Measurements from ENCODE around the gene DMD. TPM values are rescaled to one million over a fixed set of nuclear protein-coding genes. Genes with fewer than 3 reads are reported as not detected.

DMD gene
- polyA plus RNA-seq, 3 donors = 0.23 TPM; not detected in 2

DNA sequence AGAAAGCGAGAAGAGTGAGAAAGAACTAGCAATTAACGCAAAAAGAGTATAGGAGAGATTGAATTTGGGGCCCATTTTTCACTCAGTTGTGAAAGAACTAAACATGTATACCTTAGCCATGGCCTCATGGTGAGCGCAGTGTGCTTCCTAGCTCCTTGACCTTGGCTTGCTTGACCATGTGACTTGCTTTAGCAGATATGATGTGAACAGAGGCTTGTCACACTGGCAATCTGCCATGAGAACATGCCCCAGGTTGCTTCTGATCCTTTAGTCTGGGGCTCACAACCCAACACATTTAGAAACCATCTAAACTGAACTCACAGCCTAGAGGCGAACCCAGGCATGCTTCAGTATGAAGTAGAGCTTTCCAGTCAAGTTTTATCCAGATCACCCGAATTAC lies 1879.4 kb downstream of the DMD start:
- H3K36me3 ChIP-seq (replicated peaks in 1 of 2; ENCODE audit: control insufficient read depth in 1 of 2, insufficient read depth in 2 of 2, low read length in 2 of 2) = no peaks in the 10 kb centered on the region
- no peak overlapping the region for H3K9ac ChIP-seq (ENCODE audit: insufficient read depth, low read length, poor library complexity, severe bottlenecking)
- H3K4me2 ChIP-seq (replicated peaks; ENCODE audit: extremely low read depth, low read length, poor library complexity, severe bottlenecking) = no peak overlapping the region
- H3K4me3 ChIP-seq (replicated peaks in 1 of 3; ENCODE audit: low read depth in 2 of 3, low read length in 3 of 3) = no peak overlapping the region
- no peak overlapping the region for H3K27ac ChIP-seq (ENCODE audit: low read depth in 1 of 2, low read length in 2 of 2)
- no CpG with 5 or more reads among the region's 5 CpGs for WGBS (ENCODE audit: insufficient coverage)
- Mint-ChIP-seq H3K4me1 (no peaks in the 10 kb centered on the region), H3K27ac (peak overlapping the region in 1 of 7 donors; percentile 26), H3K4me3 (no peak overlapping the region), H3K36me3 (no peaks in the 10 kb centered on the region), H3K27me3 (ENCODE audit: low read depth in 3 of 3) (peaks cover 1 to 2% (median 2%) of the 10 kb centered on the region in 3 donors), H3K9me3 (peaks cover 0 to 2% (median 0%) of the 10 kb centered on the region in 7 donors)
- H3K4me1 ChIP-seq (ENCODE audit: control insufficient read depth in 1 of 2, insufficient read depth in 2 of 2, low read length in 2 of 2) = no peaks in the 10 kb centered on the region
- no peak overlapping the region for H2AFZ ChIP-seq (ENCODE audit: insufficient read depth, low read depth, low read length, poor library complexity, severe bottlenecking)
- no peaks in the 10 kb centered on the region for H3K27me3 ChIP-seq (ENCODE audit: control insufficient read depth in 2 of 2, insufficient read depth in 2 of 2, low read length in 2 of 2)
- no peaks in the 10 kb centered on the region for H3K9me3 ChIP-seq (replicated peaks in 1 of 2; ENCODE audit: control insufficient read depth in 1 of 2, insufficient read depth in 1 of 2, low read length in 2 of 2)
- intact Hi-C loops (cut with micrococcal nuclease) = no loop called here
- no peak for DNase-seq
- TF ChIP-seq, protein P1, sequence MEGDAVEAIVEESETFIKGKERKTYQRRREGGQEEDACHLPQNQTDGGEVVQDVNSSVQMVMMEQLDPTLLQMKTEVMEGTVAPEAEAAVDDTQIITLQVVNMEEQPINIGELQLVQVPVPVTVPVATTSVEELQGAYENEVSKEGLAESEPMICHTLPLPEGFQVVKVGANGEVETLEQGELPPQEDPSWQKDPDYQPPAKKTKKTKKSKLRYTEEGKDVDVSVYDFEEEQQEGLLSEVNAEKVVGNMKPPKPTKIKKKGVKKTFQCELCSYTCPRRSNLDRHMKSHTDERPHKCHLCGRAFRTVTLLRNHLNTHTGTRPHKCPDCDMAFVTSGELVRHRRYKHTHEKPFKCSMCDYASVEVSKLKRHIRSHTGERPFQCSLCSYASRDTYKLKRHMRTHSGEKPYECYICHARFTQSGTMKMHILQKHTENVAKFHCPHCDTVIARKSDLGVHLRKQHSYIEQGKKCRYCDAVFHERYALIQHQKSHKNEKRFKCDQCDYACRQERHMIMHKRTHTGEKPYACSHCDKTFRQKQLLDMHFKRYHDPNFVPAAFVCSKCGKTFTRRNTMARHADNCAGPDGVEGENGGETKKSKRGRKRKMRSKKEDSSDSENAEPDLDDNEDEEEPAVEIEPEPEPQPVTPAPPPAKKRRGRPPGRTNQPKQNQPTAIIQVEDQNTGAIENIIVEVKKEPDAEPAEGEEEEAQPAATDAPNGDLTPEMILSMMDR (IDR thresholded peaks at IDR 0.05) = no peak
- H4K20me1 ChIP-seq (ENCODE audit: insufficient read depth, low read length) = no peaks in the 10 kb centered on the region
- no peaks in the 10 kb centered on the region for H3K79me2 ChIP-seq (ENCODE audit: insufficient read depth, low read length)

DNA sequence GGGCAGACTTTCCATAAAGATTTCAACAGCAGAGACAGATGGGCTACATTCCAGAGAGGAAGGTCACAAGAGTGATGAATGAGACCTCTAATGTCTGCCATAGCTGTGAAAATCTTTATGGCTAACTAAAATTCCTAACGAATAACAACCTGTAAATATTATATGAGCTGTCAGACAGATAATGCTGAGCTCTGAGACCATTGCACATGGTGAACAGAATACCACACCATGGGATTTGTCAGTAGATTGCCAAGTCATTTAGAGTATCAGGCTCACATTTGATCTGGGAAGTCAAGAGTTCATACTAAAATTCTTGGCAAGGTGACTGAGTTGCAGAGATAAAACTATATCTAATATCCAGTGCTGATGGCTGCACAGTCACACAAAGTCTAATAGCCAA lies 1880.3 kb downstream of the DMD start:
- Histone ChIP-seq H3K27ac (ENCODE audit: low read depth in 1 of 2, low read length in 2 of 2) (no peak overlapping the region), H3K4me2 (replicated peaks; ENCODE audit: extremely low read depth, low read length, poor library complexity, severe bottlenecking) (no peak overlapping the region), H3K36me3 (replicated peaks in 1 of 2; ENCODE audit: control insufficient read depth in 1 of 2, insufficient read depth in 2 of 2, low read length in 2 of 2) (no peaks in the 10 kb centered on the region), H3K4me1 (ENCODE audit: control insufficient read depth in 1 of 2, insufficient read depth in 2 of 2, low read length in 2 of 2) (no peaks in the 10 kb centered on the region), H2AFZ (ENCODE audit: insufficient read depth, low read depth, low read length, poor library complexity, severe bottlenecking) (no peak overlapping the region), H3K9ac (ENCODE audit: insufficient read depth, low read length, poor library complexity, severe bottlenecking) (no peak overlapping the region), H3K4me3 (replicated peaks in 1 of 3; ENCODE audit: low read depth in 2 of 3, low read length in 3 of 3) (no peak overlapping the region), H3K79me2 (ENCODE audit: insufficient read depth, low read length) (no peaks in the 10 kb centered on the region), H4K20me1 (ENCODE audit: insufficient read depth, low read length) (no peaks in the 10 kb centered on the region), H3K27me3 (ENCODE audit: control insufficient read depth in 2 of 2, insufficient read depth in 2 of 2, low read length in 2 of 2) (no peaks in the 10 kb centered on the region), H3K9me3 (replicated peaks in 1 of 2; ENCODE audit: control insufficient read depth in 1 of 2, insufficient read depth in 1 of 2, low read length in 2 of 2) (no peaks in the 10 kb centered on the region)
- H3K4me3 Mint-ChIP-seq = no peak overlapping the region
- TF ChIP-seq, protein P1 (IDR thresholded peaks at IDR 0.05) = no peak
- H3K9me3 Mint-ChIP-seq = peaks cover 0 to 2% (median 0%) of the 10 kb centered on the region in 7 donors
- peaks cover 1 to 2% (median 2%) of the 10 kb centered on the region in 3 donors for H3K27me3 Mint-ChIP-seq (ENCODE audit: low read depth in 3 of 3)
- H3K27ac Mint-ChIP-seq = no peak overlapping the region
- H3K4me1 Mint-ChIP-seq = no peaks in the 10 kb centered on the region
- no CpG with 5 or more reads among the region's 1 CpG for WGBS (ENCODE audit: insufficient coverage)
- intact Hi-C loops (cut with micrococcal nuclease) = no loop called here
- DNase-seq = no peak
- no peaks in the 10 kb centered on the region for H3K36me3 Mint-ChIP-seq

Measured in CD14-positive monocyte (primary cell).